Measurements from ENCODE around the gene SNX22.
"Not testable (repeated sequence)": the region's sequence is repeated elsewhere in the genome, so short reads cannot be mapped to it uniquely, and the experiment has no call there.

Gene SNX22

GRCh38 chr15:64151727-64152506 lies at the start of gene SNX22:
Gene SNX22, plus strand, starts transcription at chr15:64151731. Its CDS starts 45 bp downstream, at chr15:64151776.
- DNase-seq: no peak

- no peak for DNase-seq
Observed at GRCh38 chr15:64102497-64102896, 49.0 kb upstream of the SNX22 start.

- DNase-seq: no peak
Observed at GRCh38 chr15:64105113-64105704, 46.3 kb upstream of the SNX22 start.

GRCh38 chr15:64107337-64107736 lies 44.2 kb upstream of the SNX22 start:
- no peak for DNase-seq

GRCh38 chr15:64110108-64110701 lies 41.3 kb upstream of the SNX22 start:
- not testable (repeated sequence) for DNase-seq

GRCh38 chr15:64110950-64111678 lies 40.4 kb upstream of the SNX22 start:
- DNase-seq: no peak

- no peak for DNase-seq
Observed at GRCh38 chr15:64111679-64112050, 39.9 kb upstream of the SNX22 start.

- no peak for DNase-seq
Observed at GRCh38 chr15:64112073-64112772, 39.3 kb upstream of the SNX22 start.

- no peak for DNase-seq
Observed at GRCh38 chr15:64112904-64113303, 38.6 kb upstream of the SNX22 start.

GRCh38 chr15:64117759-64118487 lies 33.6 kb upstream of the SNX22 start:
- no peak for DNase-seq

GRCh38 chr15:64120322-64120721 lies 31.2 kb upstream of the SNX22 start:
- not testable (repeated sequence) for DNase-seq

GRCh38 chr15:64121614-64122013 lies 29.9 kb upstream of the SNX22 start:
- DNase-seq: no peak

GRCh38 chr15:64122444-64122843 lies 29.1 kb upstream of the SNX22 start:
- no peak for DNase-seq

GRCh38 chr15:64122936-64123351 lies 28.6 kb upstream of the SNX22 start:
- no peak for DNase-seq

- DNase-seq: no peak
Observed at GRCh38 chr15:64125978-64126377, 25.6 kb upstream of the SNX22 start.

GRCh38 chr15:64127521-64128270 lies 23.8 kb upstream of the SNX22 start:
- DNase-seq: no peak

GRCh38 chr15:64130159-64130558 lies 21.4 kb upstream of the SNX22 start:
- DNase-seq: no peak

- DNase-seq: no peak
Observed at GRCh38 chr15:64131547-64131946, 20.0 kb upstream of the SNX22 start.

GRCh38 chr15:64132217-64132616 lies 19.3 kb upstream of the SNX22 start:
- DNase-seq: no peak

GRCh38 chr15:64133623-64134344 lies 17.7 kb upstream of the SNX22 start:
- no peak for DNase-seq

GRCh38 chr15:64134345-64134829 lies 17.1 kb upstream of the SNX22 start:
- DNase-seq: no peak
